IMR-90 (cell line): ENCODE measurements around the gene STK31.
"Not testable (repeated sequence)": the region's sequence is repeated elsewhere in the genome, so short reads cannot be mapped to it uniquely, and the experiment has no call there.

Source experiments
- BHLHE40 ChIP-seq: fragments of 150-350 bp; IDR thresholded peaks from 2 replicates; pipeline ENCODE4 v1.6.1; 2016; ENCODE audit warnings: mild to moderate bottlenecking, low read depth, low read length
- CHD1 ChIP-seq: IDR thresholded peaks from 2 replicates; pipeline ENCODE4 v1.6.1; 2012; ENCODE audit warnings: low read depth, low read length, improper control_type of control experiment
- FOS ChIP-seq: fragments of 150-350 bp; IDR thresholded peaks from 2 replicates; pipeline ENCODE4 v1.6.1; 2016; ENCODE audit warnings: low read depth, low read length
- MAFK ChIP-seq: IDR thresholded peaks from 2 replicates; pipeline ENCODE4 v1.6.1; 2012; ENCODE audit warnings: low read depth, low read length, improper control_type of control experiment
- MXI1 ChIP-seq: IDR thresholded peaks from 2 replicates; pipeline ENCODE4 v1.6.1; 2012; ENCODE audit warnings: low read depth, mild to moderate bottlenecking, low read length, moderate library complexity, borderline replicate concordance
- POLR2A ChIP-seq: IDR thresholded peaks from 2 replicates; pipeline ENCODE4 v1.6.1; 2012; ENCODE audit warnings: mild to moderate bottlenecking, low read depth, low read length
- RAD21 ChIP-seq: IDR thresholded peaks from 2 replicates; pipeline ENCODE4 v1.6.1; 2012; ENCODE audit warnings: low read length, improper control_type of control experiment
- RFX5 ChIP-seq: IDR thresholded peaks from 2 replicates; pipeline ENCODE4 v1.8.0; 2012; ENCODE audit warnings: low read depth, mild to moderate bottlenecking, low read length, moderate library complexity
- SMC3 ChIP-seq: fragments of 150-350 bp; IDR thresholded peaks from 2 replicates; pipeline ENCODE4 v1.6.1; 2016; ENCODE audit warnings: low read depth, mild to moderate bottlenecking, antibody characterized with exemption, low read length, moderate library complexity
- TF ChIP-seq, protein P1 (sequence below): conservative IDR thresholded peaks from 2 replicates; pipeline ENCODE4 v1.5.1; 2012; ENCODE audit warnings: mild to moderate bottlenecking, low read depth, low read length, improper control_type of control experiment
- TF ChIP-seq, protein P2 (sequence below): fragments of 150-350 bp; IDR thresholded peaks from 2 replicates; pipeline ENCODE4 v1.6.1; 2016; ENCODE audit warnings: low read depth, mild to moderate bottlenecking, low read length, moderate library complexity, borderline replicate concordance

GRCh38 chr7:23722587-23723216 is 12.7 kb downstream of the STK31 start:
- TF ChIP-seq, protein P1, sequence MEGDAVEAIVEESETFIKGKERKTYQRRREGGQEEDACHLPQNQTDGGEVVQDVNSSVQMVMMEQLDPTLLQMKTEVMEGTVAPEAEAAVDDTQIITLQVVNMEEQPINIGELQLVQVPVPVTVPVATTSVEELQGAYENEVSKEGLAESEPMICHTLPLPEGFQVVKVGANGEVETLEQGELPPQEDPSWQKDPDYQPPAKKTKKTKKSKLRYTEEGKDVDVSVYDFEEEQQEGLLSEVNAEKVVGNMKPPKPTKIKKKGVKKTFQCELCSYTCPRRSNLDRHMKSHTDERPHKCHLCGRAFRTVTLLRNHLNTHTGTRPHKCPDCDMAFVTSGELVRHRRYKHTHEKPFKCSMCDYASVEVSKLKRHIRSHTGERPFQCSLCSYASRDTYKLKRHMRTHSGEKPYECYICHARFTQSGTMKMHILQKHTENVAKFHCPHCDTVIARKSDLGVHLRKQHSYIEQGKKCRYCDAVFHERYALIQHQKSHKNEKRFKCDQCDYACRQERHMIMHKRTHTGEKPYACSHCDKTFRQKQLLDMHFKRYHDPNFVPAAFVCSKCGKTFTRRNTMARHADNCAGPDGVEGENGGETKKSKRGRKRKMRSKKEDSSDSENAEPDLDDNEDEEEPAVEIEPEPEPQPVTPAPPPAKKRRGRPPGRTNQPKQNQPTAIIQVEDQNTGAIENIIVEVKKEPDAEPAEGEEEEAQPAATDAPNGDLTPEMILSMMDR = not testable (repeated sequence)
- TF ChIP-seq RFX5, POLR2A, BHLHE40, MAFK, FOS, SMC3, CHD1, RAD21, MXI1: not testable (repeated sequence)
- TF ChIP-seq, protein P2, sequence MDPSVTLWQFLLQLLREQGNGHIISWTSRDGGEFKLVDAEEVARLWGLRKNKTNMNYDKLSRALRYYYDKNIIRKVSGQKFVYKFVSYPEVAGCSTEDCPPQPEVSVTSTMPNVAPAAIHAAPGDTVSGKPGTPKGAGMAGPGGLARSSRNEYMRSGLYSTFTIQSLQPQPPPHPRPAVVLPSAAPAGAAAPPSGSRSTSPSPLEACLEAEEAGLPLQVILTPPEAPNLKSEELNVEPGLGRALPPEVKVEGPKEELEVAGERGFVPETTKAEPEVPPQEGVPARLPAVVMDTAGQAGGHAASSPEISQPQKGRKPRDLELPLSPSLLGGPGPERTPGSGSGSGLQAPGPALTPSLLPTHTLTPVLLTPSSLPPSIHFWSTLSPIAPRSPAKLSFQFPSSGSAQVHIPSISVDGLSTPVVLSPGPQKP = not testable (repeated sequence)
